ENCODE data around the gene FBLN2. TPM values are rescaled to one million over a fixed set of nuclear protein-coding genes. Genes with fewer than 3 reads are reported as not detected.

Gene FBLN2
- total and polyA plus RNA-seq, 2 of the 4 experiments (the other 2 are of a cell fraction) = 11.8 to 60.8 TPM

- in situ Hi-C loops (cut with MboI; ENCODE audit: low sequenced_read_pairs) (no loop called here), dilution Hi-C loops (cut with HindIII; ENCODE audit: low sequenced_read_pairs, unreplicated experiment) (no loop called here), intact Hi-C loops (cut with micrococcal nuclease) (no loop called here)
- Histone ChIP-seq H2BK20ac (ENCODE audit: low read depth, low read length) (no peak overlapping the region), H2AK9ac (replicated peaks; ENCODE audit: low read depth, low read length, poor library complexity) (no peak overlapping the region), H3K14ac (replicated peaks; ENCODE audit: low read depth, low read length) (no peak overlapping the region), H3K27ac (ENCODE audit: insufficient read depth, low read length) (no peak overlapping the region), H3K4me2 (ENCODE audit: low read depth, low read length) (no peak overlapping the region), H2AK5ac (ENCODE audit: low read depth, low read length) (no peak overlapping the region), H3K9me1 (ENCODE audit: insufficient read depth, low read length) (no peaks in the 10 kb centered on the region), H3K79me1 (ENCODE audit: low read depth in 1 of 2, low read length in 2 of 2) (no peaks in the 10 kb centered on the region), H2BK120ac (ENCODE audit: low read depth, low read length) (no peak overlapping the region), H3K56ac (ENCODE audit: extremely low read depth, insufficient read depth, low read length) (no peak overlapping the region), H3K4ac (ENCODE audit: low read depth, low read length) (no peak overlapping the region), H2BK15ac (ENCODE audit: low read depth, low read length) (no peak overlapping the region), H4K91ac (ENCODE audit: insufficient read depth, low read depth, low read length) (no peak overlapping the region), H3K4me3 (ENCODE audit: insufficient read depth, low read depth, low read length) (no peak overlapping the region), H2AFZ (replicated peaks; ENCODE audit: low read length, poor library complexity) (no peak overlapping the region), H3K9ac (ENCODE audit: low read depth, low read length) (no peak overlapping the region), H3K23ac (ENCODE audit: low read depth, low read length) (no peak overlapping the region), H4K20me1 (ENCODE audit: insufficient read depth, low read length) (no peaks in the 10 kb centered on the region), H2BK5ac (ENCODE audit: low read depth, low read length, poor library complexity, severe bottlenecking) (no peak overlapping the region), H4K5ac (ENCODE audit: low read depth, low read length) (no peak overlapping the region), H3K36me3 (ENCODE audit: control insufficient read depth, insufficient read depth, low read length) (no peaks in the 10 kb centered on the region), H3K18ac (ENCODE audit: low read depth, low read length) (no peak overlapping the region), H3K27me3 (ENCODE audit: control insufficient read depth, insufficient read depth, low read length) (no peaks in the 10 kb centered on the region), H3K4me1 (ENCODE audit: control insufficient read depth, insufficient read depth, low read length) (peaks cover 2% of the 10 kb centered on the region; the same call in 1 of the 2 replicates), H3K9me3 (ENCODE audit: control insufficient read depth, insufficient read depth, low read length) (no peaks in the 10 kb centered on the region), H4K8ac (ENCODE audit: low read depth in 2 of 2, low read length in 2 of 2) (no peak overlapping the region)
- ChIA-PET CTCF (no interaction called here), POLR2A (ENCODE audit: unreplicated experiment) (no interaction called here)
- ATAC-seq (ENCODE audit: low read depth) (no peak), DNase-seq (no peak)
- 91% methylated on average over 8 of the region's 13 CpGs; no CpG with 5 or more reads in 1 of the 2 experiments for WGBS, 2 experiments (ENCODE audit: extremely low coverage in 2 of 2, insufficient read length in 1 of 2)
- TF ChIP-seq POLR2A (IDR thresholded peaks at IDR 0.05; ENCODE audit: low read depth, low read length) (no peak), NFE2L2 (IDR thresholded peaks at IDR 0.05; ENCODE audit: low read depth, low read length) (no peak), CEBPB (IDR thresholded peaks at IDR 0.05; ENCODE audit: low read depth, low read length) (no peak), RCOR1 (IDR thresholded peaks at IDR 0.05; ENCODE audit: insufficient replicate concordance, low read length) (no peak), MXI1 (IDR thresholded peaks at IDR 0.05; ENCODE audit: borderline replicate concordance, low read depth, low read length) (no peak), RFX5 (IDR thresholded peaks at IDR 0.05; ENCODE audit: low read depth, low read length) (no peak), ELK1 (IDR thresholded peaks at IDR 0.05; ENCODE audit: borderline replicate concordance, low read depth, low read length) (no peak), MAZ (IDR thresholded peaks at IDR 0.05; ENCODE audit: borderline replicate concordance, low read depth, low read length) (no peak), RAD21 (IDR thresholded peaks at IDR 0.05; ENCODE audit: low read length) (no peak), BHLHE40 (IDR thresholded peaks at IDR 0.05; ENCODE audit: low read depth, low read length) (no peak), FOS (IDR thresholded peaks at IDR 0.05; ENCODE audit: low read depth, low read length) (no peak), CHD1 (IDR thresholded peaks at IDR 0.05; ENCODE audit: low read depth, low read length) (no peak), MAFK (IDR thresholded peaks at IDR 0.05; ENCODE audit: low read depth, low read length) (no peak), USF2 (IDR thresholded peaks at IDR 0.05; ENCODE audit: low read depth, low read length) (no peak), CTCF (conservative IDR thresholded peaks at IDR 0.05; ENCODE audit: low read depth, low read length) (no peak), SMC3 (IDR thresholded peaks at IDR 0.05; ENCODE audit: low read depth, low read length) (no peak)
- no TSS peak for BruUV-seq (replicated peaks)
Measured at GRCh38 chr3:13619661-13620230, 70.8 kb downstream of the FBLN2 start.

Data from IMR-90 (cell line).